Activated CD4-positive, alpha-beta memory T cell treated with anti-CD3 and anti-CD28 coated beads, Interleukin-2, amount 10 ng/mL, durations not matched to agents 7 days and 5 days (primary cell): ENCODE data around the gene EMC6. TPM values are rescaled to one million over a fixed set of nuclear protein-coding genes. Genes with fewer than 3 reads are reported as not detected.

Experiments
- CTCF ChIA-PET: fragments of 350-600 bp; sonication (Branson Sonifier 250); formaldehyde crosslinking; loops from one replicate; lab custom pipeline; 2021; ENCODE audit warnings: antibody characterized with exemption, inconsistent platforms; lab: Charles Lee
- POLR2A ChIA-PET: fragments of 350-600 bp; sonication (Branson Sonifier 250); formaldehyde crosslinking; loops from one replicate; lab custom pipeline; 2021; ENCODE audit warnings: antibody characterized with exemption; lab: Charles Lee
- DNase-seq: peaks from one replicate; pipeline ENCODE4 v3.0.0-alpha.2; 2020
- H3K27ac Mint-ChIP-seq: one replicate; pipeline ENCODE4 v1.8.0; 2021; ENCODE audit warnings: mild to moderate bottlenecking, mixed read lengths
- H3K27me3 Mint-ChIP-seq: one replicate; pipeline ENCODE4 v1.8.0; 2021; ENCODE audit warnings: mixed read lengths
- H3K36me3 Mint-ChIP-seq: one replicate; pipeline ENCODE4 v1.8.0; 2021; ENCODE audit warnings: low read depth, mixed read lengths
- H3K4me1 Mint-ChIP-seq: one replicate; pipeline ENCODE4 v1.8.0; 2021; ENCODE audit warnings: mixed read lengths
- H3K4me3 Mint-ChIP-seq: one replicate; pipeline ENCODE4 v1.8.0; 2021; ENCODE audit warnings: mild to moderate bottlenecking, mixed read lengths
- H3K9me3 Mint-ChIP-seq: one replicate; pipeline ENCODE4 v1.8.0; 2021; ENCODE audit warnings: mixed read lengths
- total RNA-seq, 2 experiments: library from RNA; stranded (reverse); gene quantifications; one replicate each; pipeline ENCODE4 v1.2.3, GENCODE V29; 2021

The EMC6 gene
- total RNA-seq, 2 experiments from 2014 or later = 40.4 to 41.6 TPM

DNA sequence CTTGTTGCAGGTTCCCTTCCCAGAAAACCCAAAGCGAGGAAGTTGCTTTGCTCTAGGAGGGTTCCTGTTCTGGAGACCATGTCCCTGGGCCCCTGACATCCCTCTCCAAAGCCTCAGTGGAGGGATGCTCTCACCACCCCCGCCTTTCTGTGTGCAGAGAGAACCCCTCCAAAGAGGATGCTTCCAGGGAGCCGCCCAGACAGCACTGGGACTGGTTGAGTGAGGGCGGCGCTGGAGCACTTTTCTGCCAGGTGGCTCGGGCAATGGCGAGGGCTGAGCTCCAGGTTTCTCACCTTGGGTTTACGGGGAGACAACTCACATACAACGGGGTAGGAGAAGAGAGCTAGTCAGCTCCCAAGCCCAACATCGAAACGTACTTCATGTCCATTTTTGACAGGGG, 7.3 kb downstream of the EMC6 start:
- Mint-ChIP-seq H3K9me3 (no peaks in the 10 kb centered on the region), H3K27ac (no peak overlapping the region), H3K36me3 (peaks cover 9% of the 10 kb centered on the region), H3K4me1 (peaks cover 10% of the 10 kb centered on the region), H3K27me3 (no peaks in the 10 kb centered on the region), H3K4me3 (no peak overlapping the region)
- ChIA-PET CTCF (no interaction called here), POLR2A (no interaction called here)
- no peak for DNase-seq

DNA sequence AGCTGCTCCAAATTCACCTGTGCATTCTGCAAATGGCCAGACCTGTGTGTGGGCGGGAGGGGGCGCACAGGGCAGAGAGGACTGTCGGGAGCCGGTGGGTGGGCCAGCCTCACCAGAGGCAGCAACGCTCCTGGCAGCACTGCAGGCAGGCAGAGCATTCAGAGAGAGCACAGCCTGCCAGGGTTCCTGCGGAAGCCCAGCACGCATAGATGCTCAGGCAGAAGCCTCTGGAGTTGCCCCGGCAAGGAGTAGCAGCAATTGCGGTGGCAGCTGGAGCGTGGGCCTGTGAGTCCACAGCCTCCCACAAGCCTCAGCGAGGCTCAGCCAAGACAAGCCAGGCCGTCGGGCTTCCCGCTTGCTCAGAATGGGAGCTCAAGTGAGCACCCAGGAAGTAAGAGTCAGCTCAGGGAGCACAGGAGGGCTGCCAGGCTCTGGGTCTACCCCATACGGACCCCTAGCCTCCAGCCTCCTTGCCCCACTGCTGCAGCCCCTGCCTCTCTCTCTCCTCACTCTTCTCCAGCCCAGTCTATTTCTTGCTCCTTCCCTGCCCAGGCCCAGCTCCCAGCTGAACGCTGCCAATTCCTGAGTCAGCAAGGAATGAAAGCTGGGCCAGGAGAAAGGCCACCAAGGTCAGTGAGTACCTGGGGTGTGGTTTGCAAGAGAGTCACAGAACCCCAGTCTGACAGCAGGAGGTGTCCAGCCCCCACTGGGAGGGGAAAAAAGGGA, 9.6 kb downstream of the EMC6 start:
- ChIA-PET POLR2A (interaction anchor here (1.0 kb wide), 1 partner anchor 9 kb away, joined by 3 read pairs; the partner anchor contains the start of genes EMC6 and TAX1BP3), CTCF (no interaction called here)
- no peak for DNase-seq
- no peaks in the 10 kb centered on the region for H3K27me3 Mint-ChIP-seq
- no peak overlapping the region for H3K27ac Mint-ChIP-seq
- H3K4me1 Mint-ChIP-seq = peaks cover 25% of the 10 kb centered on the region
- no peaks in the 10 kb centered on the region for H3K9me3 Mint-ChIP-seq
- H3K36me3 Mint-ChIP-seq = peaks cover 10% of the 10 kb centered on the region
- H3K4me3 Mint-ChIP-seq = no peak overlapping the region

DNA sequence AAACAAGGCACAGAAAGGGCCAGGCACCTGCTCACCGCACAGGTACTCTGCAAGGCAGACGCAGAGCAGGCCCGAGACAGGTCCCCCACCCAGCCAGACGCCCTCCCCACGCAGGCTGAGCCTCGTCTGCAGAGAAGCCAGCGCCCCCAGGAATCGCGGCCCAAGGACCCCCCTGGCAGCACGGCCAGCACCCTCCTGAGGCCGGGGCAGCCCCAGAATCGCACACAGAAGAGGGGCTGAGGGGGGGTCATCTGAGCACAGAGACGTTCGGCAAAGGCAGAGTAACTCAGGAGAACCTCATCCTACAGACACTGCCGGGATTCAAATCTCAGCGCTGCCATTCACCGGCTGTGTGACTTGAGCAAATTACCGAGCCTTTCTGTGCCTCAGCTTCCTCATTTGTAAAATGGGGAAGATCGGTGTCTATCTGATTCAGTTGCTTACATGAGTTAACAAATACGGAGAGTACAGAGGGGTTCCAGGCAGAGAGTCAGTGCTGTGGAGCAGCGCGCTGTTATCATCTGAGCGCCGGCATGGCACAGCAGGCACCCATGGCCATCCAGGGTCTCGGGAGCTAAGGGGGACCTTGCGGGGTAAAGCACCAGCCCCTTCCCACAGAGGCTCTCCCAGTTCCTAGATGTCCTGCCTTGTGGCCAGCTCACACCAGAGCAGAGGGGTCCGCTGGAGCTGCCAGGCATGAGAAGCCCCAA, 10.4 kb downstream of the EMC6 start:
- H3K36me3 Mint-ChIP-seq = peaks cover 10% of the 10 kb centered on the region
- ChIA-PET CTCF (interaction anchor here (0.7 kb wide), 1 partner anchor 59 kb away, joined by 3 read pairs; no protein-coding TSS in a partner anchor), POLR2A (interaction anchor here (0.7 to 1.2 kb wide), 4 partner anchors 10 to 36 kb away, joined by 3 to 4 read pairs (median 3); partner anchors contain the start of genes EMC6 and TAX1BP3)
- H3K4me1 Mint-ChIP-seq = peaks cover 27% of the 10 kb centered on the region
- H3K27ac Mint-ChIP-seq = no peak overlapping the region
- H3K9me3 Mint-ChIP-seq = no peaks in the 10 kb centered on the region
- H3K27me3 Mint-ChIP-seq = no peaks in the 10 kb centered on the region
- H3K4me3 Mint-ChIP-seq = no peak overlapping the region
- DNase-seq = no peak

DNA sequence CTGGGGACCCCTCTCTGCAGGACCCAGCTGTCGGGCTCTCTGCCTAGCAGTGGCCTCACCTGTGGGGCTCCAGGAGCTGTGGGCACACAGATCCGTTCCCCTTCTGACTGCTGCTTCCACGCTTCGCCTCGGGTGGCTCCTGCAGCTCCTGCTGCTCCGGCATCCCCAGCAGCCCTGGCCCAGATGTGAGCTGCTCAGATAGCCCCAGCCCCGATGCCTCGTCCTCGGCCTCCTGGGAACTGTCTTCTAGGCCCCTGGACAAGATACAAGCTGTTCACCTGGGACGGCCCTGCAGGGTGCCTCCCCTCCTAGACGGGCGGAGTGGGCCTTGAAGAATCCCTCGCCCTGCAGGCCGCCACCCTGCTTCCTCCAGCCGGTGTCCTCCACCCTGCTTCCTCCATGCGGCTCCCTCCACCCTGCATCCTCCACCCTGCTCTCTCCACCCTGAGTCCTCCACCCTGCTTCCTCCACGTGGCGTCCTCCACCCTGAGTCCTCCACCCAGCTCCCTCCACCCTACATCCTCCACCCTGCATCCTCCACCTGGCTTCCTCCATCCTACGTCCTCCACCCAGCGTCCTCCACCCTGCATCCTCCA, 11.0 kb downstream of the EMC6 start:
- no peak for DNase-seq
- H3K9me3 Mint-ChIP-seq = no peaks in the 10 kb centered on the region
- peaks cover 27% of the 10 kb centered on the region for H3K4me1 Mint-ChIP-seq
- CTCF ChIA-PET = interaction anchor here (0.7 kb wide), 1 partner anchor 59 kb away, joined by 3 read pairs; no protein-coding TSS in a partner anchor
- H3K27me3 Mint-ChIP-seq = no peaks in the 10 kb centered on the region
- H3K27ac Mint-ChIP-seq = peak overlapping the region; percentile 35
- H3K36me3 Mint-ChIP-seq = peaks cover 10% of the 10 kb centered on the region
- no peak overlapping the region for H3K4me3 Mint-ChIP-seq
- POLR2A ChIA-PET = interaction anchor here (0.7 to 1.2 kb wide), 3 partner anchors 11 to 35 kb away, joined by 3 to 4 read pairs (median 3); no protein-coding TSS in a partner anchor

DNA sequence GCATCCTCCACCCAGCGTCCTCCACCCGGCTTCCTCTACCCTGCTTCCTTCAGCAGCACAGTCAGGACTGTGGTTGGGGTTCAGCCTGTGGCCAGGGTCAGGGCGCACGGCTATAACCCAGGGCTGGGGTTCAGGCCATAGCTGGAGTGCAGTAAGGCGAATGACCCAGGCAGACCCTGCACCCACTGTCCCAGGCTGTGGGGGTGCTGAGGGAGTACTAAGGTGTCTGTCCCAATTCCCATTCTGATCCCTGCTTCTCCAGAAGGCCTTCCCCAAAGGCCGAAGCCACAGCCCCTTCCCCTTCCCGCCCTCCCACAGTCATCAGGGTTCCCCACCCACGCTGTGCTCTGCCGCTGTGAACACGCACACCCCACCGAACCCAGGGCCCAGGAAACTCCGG, 12.4 kb downstream of the EMC6 start:
- CTCF ChIA-PET = interaction anchor here (0.5 kb wide), 1 partner anchor 27 kb away, joined by 4 read pairs; no protein-coding TSS in a partner anchor
- H3K4me3 Mint-ChIP-seq = no peak overlapping the region
- peaks cover 27% of the 10 kb centered on the region for H3K4me1 Mint-ChIP-seq
- POLR2A ChIA-PET = no interaction called here
- H3K27ac Mint-ChIP-seq = no peak overlapping the region
- no peak for DNase-seq
- H3K36me3 Mint-ChIP-seq = peaks cover 10% of the 10 kb centered on the region
- no peaks in the 10 kb centered on the region for H3K9me3 Mint-ChIP-seq
- H3K27me3 Mint-ChIP-seq = no peaks in the 10 kb centered on the region

DNA sequence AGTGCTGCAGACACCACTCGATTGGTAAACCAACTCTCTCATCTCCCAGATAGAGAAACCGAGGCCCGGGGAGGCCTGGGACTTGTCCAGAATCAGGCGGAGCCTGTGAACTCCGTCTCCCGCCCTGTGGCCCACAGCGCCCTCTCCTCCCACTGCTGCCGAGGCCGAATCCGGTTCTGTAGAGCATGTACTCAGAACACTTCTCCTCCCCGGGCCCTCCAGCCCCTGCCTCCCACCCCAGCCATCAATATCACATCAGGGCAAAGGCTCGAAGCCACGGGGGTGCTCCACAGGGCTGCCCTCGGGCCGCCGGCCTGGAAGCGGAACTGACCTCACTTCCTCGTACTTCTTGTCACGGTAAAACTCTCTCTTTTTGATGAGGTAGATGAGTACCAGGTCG, 13.0 kb downstream of the EMC6 start:
- DNase-seq = no peak
- H3K27ac Mint-ChIP-seq = peak overlapping the region; percentile 49
- H3K36me3 Mint-ChIP-seq = peaks cover 10% of the 10 kb centered on the region
- ChIA-PET POLR2A (no interaction called here), CTCF (interaction anchor here (0.5 to 2.2 kb wide), 5 partner anchors 13 to 857 kb away, joined by 3 to 12 read pairs (median 5); no protein-coding TSS in a partner anchor)
- peaks cover 27% of the 10 kb centered on the region for H3K4me1 Mint-ChIP-seq
- H3K27me3 Mint-ChIP-seq = no peaks in the 10 kb centered on the region
- H3K9me3 Mint-ChIP-seq = no peaks in the 10 kb centered on the region
- H3K4me3 Mint-ChIP-seq = no peak overlapping the region

DNA sequence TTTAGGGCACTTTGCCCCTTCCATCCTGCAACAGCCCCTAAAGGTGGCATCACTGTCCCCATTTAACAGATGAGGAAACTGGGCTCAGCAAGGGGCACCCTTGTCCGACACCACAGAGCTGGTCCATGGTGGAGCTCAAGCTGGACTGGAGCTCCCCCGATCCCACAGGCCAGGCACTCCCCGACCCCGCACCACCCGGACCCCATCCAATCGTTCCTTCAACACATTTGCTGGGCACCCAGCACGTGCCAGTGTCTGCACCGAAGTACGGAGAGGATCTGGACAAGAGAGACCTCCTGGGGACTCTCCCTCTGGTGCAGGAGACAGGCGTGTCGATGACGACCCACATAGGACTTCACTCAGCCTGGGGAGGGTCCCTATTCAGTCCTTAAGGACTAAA, 13.4 kb downstream of the EMC6 start:
- no peak overlapping the region for H3K4me3 Mint-ChIP-seq
- POLR2A ChIA-PET = no interaction called here

DNA sequence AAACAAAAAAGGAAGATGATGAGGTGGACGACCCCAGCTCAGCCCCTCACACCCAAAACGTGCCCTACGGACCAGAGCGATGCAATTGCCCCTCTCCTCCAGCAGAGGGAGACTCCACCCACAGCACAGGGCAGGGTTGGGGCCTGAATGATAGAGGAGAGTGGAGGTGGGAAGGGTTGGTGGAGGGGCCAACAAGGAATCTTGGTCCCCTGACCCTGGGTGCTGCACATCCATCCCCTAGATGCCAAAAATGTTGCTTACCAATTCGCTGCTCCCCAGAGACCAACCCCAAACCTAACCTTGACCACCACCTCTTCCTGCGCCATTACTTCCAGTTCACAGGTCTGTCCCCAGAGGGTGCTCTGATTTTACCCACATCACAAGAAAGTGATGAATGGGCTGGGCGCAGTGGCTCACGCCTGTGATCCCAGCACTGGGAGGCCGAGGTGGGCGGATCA, 14.5 kb downstream of the EMC6 start:
- no peaks in the 10 kb centered on the region for H3K9me3 Mint-ChIP-seq
- POLR2A ChIA-PET = no interaction called here
- H3K4me3 Mint-ChIP-seq = no peak overlapping the region
- H3K27me3 Mint-ChIP-seq = no peaks in the 10 kb centered on the region
- H3K4me1 Mint-ChIP-seq = peaks cover 27% of the 10 kb centered on the region
- no peak overlapping the region for H3K27ac Mint-ChIP-seq
- peak; percentile 67 for DNase-seq
- H3K36me3 Mint-ChIP-seq = peaks cover 10% of the 10 kb centered on the region
- CTCF ChIA-PET = interaction anchor here (0.6 to 2.4 kb wide), 18 partner anchors 9 to 164 kb away, joined by 3 to 21 read pairs (median 4); partner anchors contain the start of genes CTNS, EMC6, HASPIN and SHPK

More for the DNA sequence above, 13.4 kb downstream of the EMC6 start:
- peaks cover 27% of the 10 kb centered on the region for H3K4me1 Mint-ChIP-seq
- peaks cover 10% of the 10 kb centered on the region for H3K36me3 Mint-ChIP-seq
- no peaks in the 10 kb centered on the region for H3K9me3 Mint-ChIP-seq
- H3K27me3 Mint-ChIP-seq = no peaks in the 10 kb centered on the region
- CTCF ChIA-PET = interaction anchor here (0.6 to 2.4 kb wide), 13 partner anchors 12 to 858 kb away, joined by 3 to 21 read pairs (median 5); partner anchors contain the start of genes CTNS, HASPIN and SHPK
- DNase-seq = no peak
- H3K27ac Mint-ChIP-seq = peak overlapping the region; percentile 49

DNA sequence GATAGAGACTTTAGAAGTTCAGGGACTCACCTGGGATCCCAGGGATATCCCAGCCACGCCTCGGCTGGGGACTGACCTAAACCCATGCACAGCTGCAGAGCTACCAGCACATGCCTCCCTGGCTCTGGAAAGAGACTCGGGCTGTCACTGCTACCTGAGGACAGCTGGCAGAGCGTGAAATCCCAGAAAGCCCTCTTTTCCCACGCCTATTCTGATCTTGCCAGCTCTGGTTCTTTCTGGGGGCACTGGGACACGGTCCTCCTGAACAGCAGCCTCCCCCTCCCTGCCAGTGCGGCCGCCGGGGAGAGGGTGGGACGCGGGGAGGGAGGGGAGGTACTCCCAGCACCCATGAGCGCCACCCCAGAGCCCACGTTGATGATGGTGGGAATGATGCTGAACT, 16.6 kb downstream of the EMC6 start:
- CTCF ChIA-PET = no interaction called here
- no peak for DNase-seq
- Mint-ChIP-seq H3K27me3 (no peaks in the 10 kb centered on the region), H3K9me3 (no peaks in the 10 kb centered on the region), H3K36me3 (peaks cover 14% of the 10 kb centered on the region), H3K27ac (no peak overlapping the region), H3K4me1 (peaks cover 24% of the 10 kb centered on the region), H3K4me3 (no peak overlapping the region)
- POLR2A ChIA-PET = interaction anchor here (0.9 kb wide), 1 partner anchor 38 kb away, joined by 3 read pairs; the partner anchor contains the start of gene HASPIN

DNA sequence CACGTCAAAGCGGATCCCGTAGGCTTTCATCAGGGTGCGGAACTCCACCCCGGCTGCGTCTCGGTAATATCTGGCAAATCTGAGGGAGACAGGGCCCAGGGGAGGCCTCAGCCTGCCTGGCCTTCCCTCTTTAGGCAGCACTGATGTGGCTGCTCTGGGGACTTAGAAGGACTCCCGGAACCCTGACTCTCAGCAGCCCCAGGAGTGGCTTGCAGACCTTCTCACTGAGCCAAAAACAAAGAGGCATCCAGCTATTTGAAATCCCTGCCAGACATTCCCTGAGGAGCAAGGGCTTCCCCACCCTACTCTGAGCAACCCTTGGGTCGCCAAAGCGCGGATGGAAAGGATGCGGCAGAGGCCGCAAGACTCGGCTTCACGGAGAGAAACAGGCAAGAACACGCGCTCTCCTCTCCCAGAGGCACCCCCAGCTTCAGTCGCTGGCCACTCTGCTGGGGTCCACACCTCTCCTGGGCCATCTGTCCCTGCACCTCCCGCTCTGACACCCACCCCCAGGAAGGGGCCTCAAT, 19.5 kb downstream of the EMC6 start:
- H3K27ac Mint-ChIP-seq = no peak overlapping the region
- CTCF ChIA-PET = no interaction called here
- POLR2A ChIA-PET = no interaction called here
- H3K4me3 Mint-ChIP-seq = no peak overlapping the region
- no peak for DNase-seq
- H3K9me3 Mint-ChIP-seq = no peaks in the 10 kb centered on the region
- H3K4me1 Mint-ChIP-seq = peaks cover 15% of the 10 kb centered on the region
- H3K27me3 Mint-ChIP-seq = no peaks in the 10 kb centered on the region
- peaks cover 12% of the 10 kb centered on the region for H3K36me3 Mint-ChIP-seq

DNA sequence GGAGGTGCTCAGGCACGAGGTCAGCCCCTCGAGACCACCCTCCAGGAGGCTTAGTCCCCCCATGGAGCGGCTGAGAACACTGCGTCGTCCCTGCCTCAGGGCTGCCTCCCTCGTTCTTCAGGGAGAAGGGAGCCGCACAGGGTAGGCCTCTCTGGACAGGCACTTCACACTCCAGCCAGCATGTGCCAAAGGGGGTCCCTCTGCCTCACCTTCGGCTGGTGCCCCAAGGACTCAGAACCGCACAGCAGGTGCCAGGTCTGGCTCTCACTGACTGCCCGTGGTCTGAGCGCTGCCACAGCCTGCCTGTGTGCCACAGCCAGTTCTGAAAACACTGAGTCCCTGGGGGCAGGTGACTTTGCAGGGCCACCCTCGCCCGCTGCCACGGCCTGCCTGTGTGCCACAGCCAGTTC, 20.2 kb downstream of the EMC6 start:
- no peak overlapping the region for H3K4me3 Mint-ChIP-seq
- no peaks in the 10 kb centered on the region for H3K27me3 Mint-ChIP-seq
- CTCF ChIA-PET = no interaction called here
- POLR2A ChIA-PET = no interaction called here
- DNase-seq = no peak
- peaks cover 12% of the 10 kb centered on the region for H3K36me3 Mint-ChIP-seq
- no peaks in the 10 kb centered on the region for H3K9me3 Mint-ChIP-seq
- peaks cover 18% of the 10 kb centered on the region for H3K4me1 Mint-ChIP-seq
- no peak overlapping the region for H3K27ac Mint-ChIP-seq

DNA sequence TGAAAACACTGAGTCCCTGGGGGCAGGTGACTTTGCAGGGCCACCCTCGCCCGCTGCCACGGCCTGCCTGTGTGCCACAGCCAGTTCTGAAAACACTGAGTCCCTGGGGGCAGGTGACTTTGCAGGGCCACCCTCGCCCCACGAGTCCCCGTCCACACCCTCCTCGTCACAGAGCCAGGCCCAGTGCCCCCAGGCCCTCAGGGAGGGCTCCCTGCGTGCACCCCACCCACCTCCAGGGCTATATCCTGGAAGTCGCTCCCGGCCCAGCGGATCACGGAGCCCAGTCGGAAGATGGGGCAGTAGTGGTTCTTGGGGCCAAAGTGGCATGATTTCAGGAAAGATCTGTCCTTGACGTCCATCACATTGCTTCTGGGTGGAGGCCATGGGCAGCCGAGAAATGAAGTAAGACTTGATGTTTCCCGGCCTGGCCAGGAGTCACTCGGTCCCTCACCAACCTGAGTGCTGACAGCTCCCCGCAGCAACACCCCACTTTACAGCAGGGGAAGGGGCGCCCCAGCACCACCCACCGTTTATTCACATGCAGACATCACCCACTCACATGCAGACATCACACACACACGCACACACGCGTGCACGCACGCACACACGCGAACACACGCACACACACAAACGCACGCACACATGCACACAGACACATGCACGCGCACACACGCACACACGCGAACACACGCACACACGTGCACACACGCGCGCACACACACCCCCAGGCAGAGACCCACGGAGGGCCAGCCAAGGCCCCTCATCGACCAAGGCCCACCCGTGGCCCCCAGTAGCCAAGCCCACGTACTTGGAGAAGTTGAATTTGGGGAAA, 20.9 kb downstream of the EMC6 start:
- Mint-ChIP-seq H3K27me3 (no peaks in the 10 kb centered on the region), H3K4me1 (peaks cover 24% of the 10 kb centered on the region), H3K4me3 (no peak overlapping the region), H3K36me3 (peaks cover 12% of the 10 kb centered on the region), H3K27ac (no peak overlapping the region), H3K9me3 (no peaks in the 10 kb centered on the region)
- ChIA-PET POLR2A (no interaction called here), CTCF (no interaction called here)
- DNase-seq = no peak
